ENCODE measurements around the gene RMRP. TPM values are rescaled to one million over a fixed set of nuclear protein-coding genes. Genes with fewer than 3 reads are reported as not detected.

The RMRP gene
- total RNA-seq: 159,856 TPM

GRCh38 chr9:35657546-35658136 lies at the start of gene RMRP:
TSS of gene RMRP (minus strand) at chr9:35658019.
- peak; percentile 97 for DNase-seq

GRCh38 chr9:35706951-35707350 lies 49.1 kb upstream of the RMRP start:
- no peak for DNase-seq

- DNase-seq: no peak
These were observed 48.1 kb upstream of the RMRP start for GRCh38 chr9:35705836-35706430.

GRCh38 chr9:35705372-35705771 lies 47.6 kb upstream of the RMRP start:
- DNase-seq: no peak

- DNase-seq: no peak
These were observed 46.3 kb upstream of the RMRP start for GRCh38 chr9:35703906-35704672.

GRCh38 chr9:35702696-35703095 lies 44.9 kb upstream of the RMRP start:
- DNase-seq: no peak

- no peak for DNase-seq
These were observed 43.1 kb upstream of the RMRP start for GRCh38 chr9:35700942-35701341.

GRCh38 chr9:35700031-35700430 lies 42.2 kb upstream of the RMRP start:
- DNase-seq: no peak

GRCh38 chr9:35698231-35698630 lies 40.4 kb upstream of the RMRP start:
- no peak for DNase-seq

- no peak for DNase-seq
These were observed 39.7 kb upstream of the RMRP start for GRCh38 chr9:35697486-35697885.

GRCh38 chr9:35696520-35697215 lies 38.8 kb upstream of the RMRP start:
- peak; percentile 49 for DNase-seq

- no peak for DNase-seq
These were observed 38.2 kb upstream of the RMRP start for GRCh38 chr9:35695943-35696401.

GRCh38 chr9:35691757-35692301 lies 34.0 kb upstream of the RMRP start:
- DNase-seq: no peak

- DNase-seq: no peak
These were observed 33.5 kb upstream of the RMRP start for GRCh38 chr9:35691334-35691650.

GRCh38 chr9:35690614-35691333 lies 33.0 kb upstream of the RMRP start:
- no peak for DNase-seq

- no peak for DNase-seq
These were observed 32.4 kb upstream of the RMRP start for GRCh38 chr9:35690294-35690613.

- DNase-seq: no peak
These were observed 31.9 kb upstream of the RMRP start, which contains the start of gene TPM2 for GRCh38 chr9:35689542-35690293. TSS of gene TPM2 (minus strand) at chr9:35689925. CDS start at chr9:35689817, 108 bp downstream.

GRCh38 chr9:35688558-35689541 lies 31.0 kb upstream of the RMRP start:
- no peak for DNase-seq

- no peak for DNase-seq
These were observed 30.2 kb upstream of the RMRP start for GRCh38 chr9:35687972-35688557.

- DNase-seq: no peak
These were observed 29.5 kb upstream of the RMRP start for GRCh38 chr9:35687306-35687705.
